ENCODE data around the gene NEK11. TPM values are rescaled to one million over a fixed set of nuclear protein-coding genes. Genes with fewer than 3 reads are reported as not detected.

The NEK11 gene
- polyA plus RNA-seq, 1 donor from 2014 or later = 6.1 TPM

GRCh38 chr3:131348911-131349310, 322.2 kb downstream of the NEK11 start:
- Histone ChIP-seq H3K27me3 (ENCODE audit: insufficient read depth, low read depth, low read length) (no peaks in the 10 kb centered on the region), H3F3A (ENCODE audit: insufficient read depth, low read length, poor library complexity, severe bottlenecking) (no peaks in the 10 kb centered on the region), H3K4me2 (ENCODE audit: low read length) (no peak overlapping the region), H3K79me2 (replicated peaks; ENCODE audit: insufficient read depth, low read length) (no peaks in the 10 kb centered on the region), H3K27ac (ENCODE audit: low read length) (no peak overlapping the region), H4K20me1 (ENCODE audit: insufficient read depth) (no peaks in the 10 kb centered on the region), H3K4me3 (ENCODE audit: low read length) (no peak overlapping the region), H2AFZ (ENCODE audit: low read depth, low read length) (no peak overlapping the region), H3K9ac (ENCODE audit: low read length) (no peak overlapping the region), H3K9me2 (ENCODE audit: insufficient read depth, low read length) (no peaks in the 10 kb centered on the region), H3K9me3 (ENCODE audit: low read length) (no peaks in the 10 kb centered on the region), H3K36me3 (ENCODE audit: insufficient read depth, low read length) (no peaks in the 10 kb centered on the region)
- TF ChIP-seq MXI1 (conservative IDR thresholded peaks at IDR 0.05; ENCODE audit: poor library complexity, severe bottlenecking) (no peak), RAD21 (conservative IDR thresholded peaks at IDR 0.05) (no peak), TAF1 (IDR thresholded peaks at IDR 0.05; ENCODE audit: low read depth) (no peak), SMC3 (conservative IDR thresholded peaks at IDR 0.05; ENCODE audit: poor library complexity) (no peak), EZH2 (IDR thresholded peaks at IDR 0.05; ENCODE audit: borderline replicate concordance, insufficient read depth, low read length, poor library complexity, severe bottlenecking) (no peak), EP300 (conservative IDR thresholded peaks at IDR 0.05; ENCODE audit: poor library complexity, severe bottlenecking) (no peak), POLR2AphosphoS5 (IDR thresholded peaks at IDR 0.05) (no peak)
- TF ChIP-seq, protein P1, sequence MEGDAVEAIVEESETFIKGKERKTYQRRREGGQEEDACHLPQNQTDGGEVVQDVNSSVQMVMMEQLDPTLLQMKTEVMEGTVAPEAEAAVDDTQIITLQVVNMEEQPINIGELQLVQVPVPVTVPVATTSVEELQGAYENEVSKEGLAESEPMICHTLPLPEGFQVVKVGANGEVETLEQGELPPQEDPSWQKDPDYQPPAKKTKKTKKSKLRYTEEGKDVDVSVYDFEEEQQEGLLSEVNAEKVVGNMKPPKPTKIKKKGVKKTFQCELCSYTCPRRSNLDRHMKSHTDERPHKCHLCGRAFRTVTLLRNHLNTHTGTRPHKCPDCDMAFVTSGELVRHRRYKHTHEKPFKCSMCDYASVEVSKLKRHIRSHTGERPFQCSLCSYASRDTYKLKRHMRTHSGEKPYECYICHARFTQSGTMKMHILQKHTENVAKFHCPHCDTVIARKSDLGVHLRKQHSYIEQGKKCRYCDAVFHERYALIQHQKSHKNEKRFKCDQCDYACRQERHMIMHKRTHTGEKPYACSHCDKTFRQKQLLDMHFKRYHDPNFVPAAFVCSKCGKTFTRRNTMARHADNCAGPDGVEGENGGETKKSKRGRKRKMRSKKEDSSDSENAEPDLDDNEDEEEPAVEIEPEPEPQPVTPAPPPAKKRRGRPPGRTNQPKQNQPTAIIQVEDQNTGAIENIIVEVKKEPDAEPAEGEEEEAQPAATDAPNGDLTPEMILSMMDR (IDR thresholded peaks at IDR 0.05; ENCODE audit: poor library complexity, severe bottlenecking) = no peak
- TF ChIP-seq, protein P2, sequence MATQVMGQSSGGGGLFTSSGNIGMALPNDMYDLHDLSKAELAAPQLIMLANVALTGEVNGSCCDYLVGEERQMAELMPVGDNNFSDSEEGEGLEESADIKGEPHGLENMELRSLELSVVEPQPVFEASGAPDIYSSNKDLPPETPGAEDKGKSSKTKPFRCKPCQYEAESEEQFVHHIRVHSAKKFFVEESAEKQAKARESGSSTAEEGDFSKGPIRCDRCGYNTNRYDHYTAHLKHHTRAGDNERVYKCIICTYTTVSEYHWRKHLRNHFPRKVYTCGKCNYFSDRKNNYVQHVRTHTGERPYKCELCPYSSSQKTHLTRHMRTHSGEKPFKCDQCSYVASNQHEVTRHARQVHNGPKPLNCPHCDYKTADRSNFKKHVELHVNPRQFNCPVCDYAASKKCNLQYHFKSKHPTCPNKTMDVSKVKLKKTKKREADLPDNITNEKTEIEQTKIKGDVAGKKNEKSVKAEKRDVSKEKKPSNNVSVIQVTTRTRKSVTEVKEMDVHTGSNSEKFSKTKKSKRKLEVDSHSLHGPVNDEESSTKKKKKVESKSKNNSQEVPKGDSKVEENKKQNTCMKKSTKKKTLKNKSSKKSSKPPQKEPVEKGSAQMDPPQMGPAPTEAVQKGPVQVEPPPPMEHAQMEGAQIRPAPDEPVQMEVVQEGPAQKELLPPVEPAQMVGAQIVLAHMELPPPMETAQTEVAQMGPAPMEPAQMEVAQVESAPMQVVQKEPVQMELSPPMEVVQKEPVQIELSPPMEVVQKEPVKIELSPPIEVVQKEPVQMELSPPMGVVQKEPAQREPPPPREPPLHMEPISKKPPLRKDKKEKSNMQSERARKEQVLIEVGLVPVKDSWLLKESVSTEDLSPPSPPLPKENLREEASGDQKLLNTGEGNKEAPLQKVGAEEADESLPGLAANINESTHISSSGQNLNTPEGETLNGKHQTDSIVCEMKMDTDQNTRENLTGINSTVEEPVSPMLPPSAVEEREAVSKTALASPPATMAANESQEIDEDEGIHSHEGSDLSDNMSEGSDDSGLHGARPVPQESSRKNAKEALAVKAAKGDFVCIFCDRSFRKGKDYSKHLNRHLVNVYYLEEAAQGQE (IDR thresholded peaks at IDR 0.05; ENCODE audit: borderline replicate concordance) = no peak

DNA sequence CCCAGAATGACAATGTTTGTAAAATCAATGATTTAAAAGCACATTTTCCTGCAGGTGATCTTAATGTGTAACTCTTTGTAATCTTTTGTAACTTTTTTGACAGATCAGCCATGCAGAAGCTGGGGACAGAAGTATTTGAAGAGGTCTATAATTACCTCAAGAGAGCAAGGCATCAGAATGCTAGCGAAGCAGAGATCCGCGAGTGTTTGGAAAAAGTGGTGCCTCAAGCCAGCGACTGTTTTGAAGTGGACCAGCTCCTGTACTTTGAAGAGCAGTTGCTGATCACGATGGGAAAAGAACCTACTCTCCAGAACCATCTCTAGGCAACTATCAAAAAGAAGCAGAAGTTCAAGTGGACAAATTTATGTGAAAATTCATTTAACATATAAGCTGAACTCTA, 322.8 kb downstream of the NEK11 start:
- no peak overlapping the region for H2AFZ ChIP-seq (ENCODE audit: low read depth, low read length)
- no peak overlapping the region for H3K27ac ChIP-seq (ENCODE audit: low read length)
- no peaks in the 10 kb centered on the region for H3K9me2 ChIP-seq (ENCODE audit: insufficient read depth, low read length)
- H3K4me3 ChIP-seq (ENCODE audit: low read length) = no peak overlapping the region
- H3K9me3 ChIP-seq (ENCODE audit: low read length) = no peaks in the 10 kb centered on the region
- H3K27me3 ChIP-seq (ENCODE audit: insufficient read depth, low read depth, low read length) = no peaks in the 10 kb centered on the region
- no peak overlapping the region for H3K4me2 ChIP-seq (ENCODE audit: low read length)
- H3K79me2 ChIP-seq (replicated peaks; ENCODE audit: insufficient read depth, low read length) = no peaks in the 10 kb centered on the region
- no peak overlapping the region for H3K9ac ChIP-seq (ENCODE audit: low read length)
- TF ChIP-seq EZH2 (IDR thresholded peaks at IDR 0.05; ENCODE audit: borderline replicate concordance, insufficient read depth, low read length, poor library complexity, severe bottlenecking) (no peak), SMC3 (conservative IDR thresholded peaks at IDR 0.05; ENCODE audit: poor library complexity) (no peak), RAD21 (conservative IDR thresholded peaks at IDR 0.05) (no peak)
- TF ChIP-seq, protein P1 (IDR thresholded peaks at IDR 0.05; ENCODE audit: poor library complexity, severe bottlenecking) = no peak
- H3K36me3 ChIP-seq (ENCODE audit: insufficient read depth, low read length) = no peaks in the 10 kb centered on the region
- no peaks in the 10 kb centered on the region for H4K20me1 ChIP-seq (ENCODE audit: insufficient read depth)
- H3F3A ChIP-seq (ENCODE audit: insufficient read depth, low read length, poor library complexity, severe bottlenecking) = no peaks in the 10 kb centered on the region
